HG03159 (cell line): ENCODE measurements around the gene DNAJC21.

Experiments
- ATAC-seq: cut with Tn5 transposase; IDR thresholded peaks from one replicate; pipeline ENCODE4 v1.9.1; 2021; ENCODE audit warnings: mild to moderate bottlenecking, moderate library complexity; ENCODE audit not compliant: unreplicated experiment

DNAJC21 gene

GRCh38 chr5:34929134-34929719 is at the start of gene DNAJC21:
TSS of gene DNAJC21 (plus strand) at chr5:34929559. CDS start at chr5:34929820, 261 bp downstream.
- ATAC-seq, result peak; percentile 90

- no peak for ATAC-seq
Observed at GRCh38 chr5:34881246-34881645, 48.1 kb upstream of the DNAJC21 start.

GRCh38 chr5:34886392-34887119 is 42.8 kb upstream of the DNAJC21 start:
- no peak for ATAC-seq

GRCh38 chr5:34889394-34889793 is 40.0 kb upstream of the DNAJC21 start:
- no peak for ATAC-seq

- no peak for ATAC-seq
Observed at GRCh38 chr5:34891981-34892380, 37.4 kb upstream of the DNAJC21 start.

- no peak for ATAC-seq
Observed at GRCh38 chr5:34892414-34892813, 36.9 kb upstream of the DNAJC21 start.

- ATAC-seq, result no peak
Observed at GRCh38 chr5:34894716-34895115, 34.6 kb upstream of the DNAJC21 start.

GRCh38 chr5:34895641-34896419 is 33.5 kb upstream of the DNAJC21 start:
- no peak for ATAC-seq

- no peak for ATAC-seq
Observed at GRCh38 chr5:34897646-34898045, 31.7 kb upstream of the DNAJC21 start.

GRCh38 chr5:34898258-34898895 is 31.0 kb upstream of the DNAJC21 start:
- peak; percentile 92 for ATAC-seq

- no peak for ATAC-seq
Observed at GRCh38 chr5:34899066-34899465, 30.3 kb upstream of the DNAJC21 start.

GRCh38 chr5:34900652-34901051 is 28.7 kb upstream of the DNAJC21 start:
- ATAC-seq, result no peak

GRCh38 chr5:34903260-34903659 is 26.1 kb upstream of the DNAJC21 start:
- ATAC-seq, result no peak

GRCh38 chr5:34905564-34905963 is 23.8 kb upstream of the DNAJC21 start:
- no peak for ATAC-seq

- no peak for ATAC-seq
Observed at GRCh38 chr5:34913072-34913471, 16.3 kb upstream of the DNAJC21 start.

GRCh38 chr5:34914671-34915138 is 14.7 kb upstream of the DNAJC21 start:
- peak; percentile 12 for ATAC-seq

- peak; percentile 98 for ATAC-seq
Observed at GRCh38 chr5:34915139-34915855, 14.1 kb upstream of the DNAJC21 start, which contains the start of the genes BRIX1 and RAD1. TSS of gene BRIX1 (plus strand) at chr5:34915711. CDS start at chr5:34915739, 28 bp downstream. TSS of gene RAD1 (minus strand) at chr5:34915504. CDS start at chr5:34914892, 612 bp downstream.

- peak; percentile 20 for ATAC-seq
Observed at GRCh38 chr5:34915856-34916192, 13.5 kb upstream of the DNAJC21 start.

- no peak for ATAC-seq
Observed at GRCh38 chr5:34916518-34916917, 12.8 kb upstream of the DNAJC21 start.

- no peak for ATAC-seq
Observed at GRCh38 chr5:34918025-34918424, 11.3 kb upstream of the DNAJC21 start.
